DND-41 (cell line): ENCODE results near the gene DNAH11.
"Not testable (repeated sequence)": the region's sequence is repeated elsewhere in the genome, so short reads cannot be mapped to it uniquely, and the experiment has no call there.

Experiments used
- ATAC-seq: fragments of 200-7000 bp; cut with Tn5 transposase; 3 replicates; pipeline ENCODE4 v1.9.1; 2021; ENCODE audit warnings: low read depth; ENCODE audit not compliant: insufficient read depth
- DNase-seq: peaks from one replicate; pipeline ENCODE4 v3.0.0-alpha.2; 2020
- H2AFZ ChIP-seq: 2 replicates; pipeline ENCODE4 v1.6.0; 2012; ENCODE audit warnings: low read depth, low read length
- H3K27ac ChIP-seq: 2 replicates; pipeline ENCODE4 v1.5.1; 2012; ENCODE audit warnings: low read length, inconsistent platforms
- H3K27me3 ChIP-seq: fragments of 200-600 bp; sonication (generic); 2 replicates; pipeline ENCODE4 v1.6.0; 2012; ENCODE audit warnings: low read length, mild to moderate bottlenecking, inconsistent platforms; ENCODE audit not compliant: insufficient read depth, poor library complexity
- H3K36me3 ChIP-seq: 2 replicates; pipeline ENCODE4 v1.5.1; 2012; ENCODE audit warnings: low read length, inconsistent platforms; ENCODE audit not compliant: insufficient read depth
- H3K4me1 ChIP-seq: 2 replicates; pipeline ENCODE4 v1.5.1; 2012; ENCODE audit warnings: mild to moderate bottlenecking, low read length; ENCODE audit not compliant: insufficient read depth
- H3K4me2 ChIP-seq: 2 replicates; pipeline ENCODE4 v1.6.0; 2012; ENCODE audit warnings: mild to moderate bottlenecking, moderate library complexity, low read length, inconsistent platforms; ENCODE audit not compliant: insufficient read depth
- H3K4me3 ChIP-seq, 2 experiments: fragments of 200-600 bp in 1 of 2; shearing (Covaris generic) in 1 of 2; 2 replicates each; pipeline ENCODE4 v1.5.1; 2012 to 2016; ENCODE audit warnings: inconsistent platforms in 2 of 2, low read length in 2 of 2, mild to moderate bottlenecking in 2 of 2, low read depth in 1 of 2, moderate library complexity in 1 of 2
- H3K79me2 ChIP-seq: 2 replicates; pipeline ENCODE4 v1.6.0; 2012; ENCODE audit warnings: low read length, inconsistent platforms; ENCODE audit not compliant: insufficient read depth
- H3K9ac ChIP-seq: 2 replicates; pipeline ENCODE4 v1.6.0; 2012; ENCODE audit warnings: low read depth, mild to moderate bottlenecking, inconsistent platforms, low read length, moderate library complexity
- H3K9me3 ChIP-seq: 2 replicates; pipeline ENCODE4 v1.5.1; 2012; ENCODE audit warnings: low read length, moderate library complexity, mild to moderate bottlenecking, inconsistent platforms; ENCODE audit not compliant: insufficient read depth, severe bottlenecking
- H4K20me1 ChIP-seq: 2 replicates; pipeline ENCODE4 v1.6.0; 2012; ENCODE audit warnings: low read length; ENCODE audit not compliant: insufficient read depth
- CTCF ChIP-seq: IDR thresholded peaks from 2 replicates; pipeline ENCODE4 v1.5.1; 2012; ENCODE audit warnings: borderline replicate concordance, low read length, moderate library complexity, mild to moderate bottlenecking; ENCODE audit not compliant: poor library complexity, severe bottlenecking; ENCODE audit errors: extremely low read depth
- EZH2 ChIP-seq: IDR thresholded peaks from 3 replicates; pipeline ENCODE4 v1.6.1; 2012; ENCODE audit warnings: borderline replicate concordance, low read depth, mild to moderate bottlenecking, moderate library complexity, low read length, inconsistent platforms; ENCODE audit not compliant: severe bottlenecking

DNAH11 gene

GRCh38 chr7:21731977-21732376, 189.1 kb downstream of the DNAH11 start:
- Histone ChIP-seq H2AFZ (no peak overlapping the region), H3K4me2 (no peak overlapping the region), H3K4me1 (no peaks in the 10 kb centered on the region), H3K27ac (no peak overlapping the region), H3K36me3 (no peaks in the 10 kb centered on the region), H4K20me1 (no peaks in the 10 kb centered on the region), H3K9ac (no peak overlapping the region), H3K79me2 (no peaks in the 10 kb centered on the region), H3K9me3 (no peaks in the 10 kb centered on the region), H3K27me3 (no peaks in the 10 kb centered on the region), H3K4me3 (no peak overlapping the region)
- ATAC-seq = no peak
- TF ChIP-seq EZH2 (no peak), CTCF (no peak)
- no peak for DNase-seq

GRCh38 chr7:21732956-21733355, 190.1 kb downstream of the DNAH11 start:
- H3K4me1 ChIP-seq, H3K9ac ChIP-seq, H3K4me2 ChIP-seq, H3K79me2 ChIP-seq, H4K20me1 ChIP-seq, H3K27ac ChIP-seq, DNase-seq, H3K4me3 ChIP-seq, H3K27me3 ChIP-seq, H2AFZ ChIP-seq, H3K9me3 ChIP-seq, H3K36me3 ChIP-seq, ATAC-seq: not testable (repeated sequence)

- H3K9ac ChIP-seq = no peak overlapping the region
- H2AFZ ChIP-seq = no peak overlapping the region
- DNase-seq (no peak), ATAC-seq (no peak)
- H3K27me3 ChIP-seq = no peaks in the 10 kb centered on the region
- H4K20me1 ChIP-seq = no peaks in the 10 kb centered on the region
- TF ChIP-seq CTCF (no peak), EZH2 (no peak)
- H3K4me3 ChIP-seq = no peak overlapping the region
- H3K9me3 ChIP-seq = no peaks in the 10 kb centered on the region
- H3K79me2 ChIP-seq = no peaks in the 10 kb centered on the region
- no peaks in the 10 kb centered on the region for H3K36me3 ChIP-seq
- no peak overlapping the region for H3K4me2 ChIP-seq
- no peak overlapping the region for H3K27ac ChIP-seq
- no peaks in the 10 kb centered on the region for H3K4me1 ChIP-seq
These were observed 191.0 kb downstream of the DNAH11 start for GRCh38 chr7:21733837-21734236.

- Histone ChIP-seq H3K27me3 (peaks cover 4% of the 10 kb centered on the region), H3K4me3 (no peak overlapping the region), H3K27ac (no peak overlapping the region), H4K20me1 (no peaks in the 10 kb centered on the region), H3K9ac (no peak overlapping the region), H3K79me2 (no peaks in the 10 kb centered on the region), H3K4me2 (no peak overlapping the region), H3K4me1 (no peaks in the 10 kb centered on the region), H3K36me3 (no peaks in the 10 kb centered on the region), H3K9me3 (no peaks in the 10 kb centered on the region), H2AFZ (no peak overlapping the region)
- ATAC-seq (no peak), DNase-seq (no peak)
- TF ChIP-seq CTCF = no peak
- TF ChIP-seq EZH2 = no peak
These were observed 200.7 kb downstream of the DNAH11 start for GRCh38 chr7:21743493-21743892.
